Tibial nerve (tissue), 4 donors: Measurements from ENCODE around the gene OR51D1.

Experiments used
- CTCF ChIP-seq, 5 experiments: fragments of 200-600 bp in 3 of 5; fragments of 450-650 bp in 2 of 5; sonication (generic) in 3 of 5; IDR thresholded peaks; one replicate each; pipeline ENCODE4 v1.5.1; 2016 to 2019; ENCODE audit warnings: antibody characterized with exemption in 5 of 5, mild to moderate bottlenecking in 3 of 5, moderate library complexity in 2 of 5
- EP300 ChIP-seq, 2 donors: sonication (generic); formaldehyde crosslinking; IDR thresholded peaks; one replicate each; pipeline ENCODE4 v1.6.1; 2017; ENCODE audit warnings: antibody characterized with exemption in 2 of 2, mild to moderate bottlenecking in 1 of 2
- POLR2A ChIP-seq, 2 donors: fragments of 450-650 bp; IDR thresholded peaks; one replicate each; pipeline ENCODE4 v1.6.1; 2017; ENCODE audit warnings: antibody characterized with exemption in 2 of 2, mild to moderate bottlenecking in 2 of 2, moderate library complexity in 2 of 2

GRCh38 chr11:4644233-4644632 lies 7.0 kb downstream of the OR51D1 start:
- TF ChIP-seq CTCF (IDR thresholded peaks at IDR 0.05) (no peak), EP300 (IDR thresholded peaks at IDR 0.05) (no peak), POLR2A (IDR thresholded peaks at IDR 0.05) (no peak)
